Breast epithelium (tissue), 3 donors: ENCODE results near the gene GNAO1.

Source experiments
- POLR2AphosphoS5 ChIP-seq, 3 donors: sonication (generic); formaldehyde crosslinking; IDR thresholded peaks; one replicate each; pipeline ENCODE4 v1.6.1; 2017; ENCODE audit warnings: antibody characterized with exemption in 3 of 3
- TF ChIP-seq, protein P1 (sequence below), 3 donors: fragments of 450-650 bp; IDR thresholded peaks; one replicate each; pipeline ENCODE4 v1.5.1; 2016 to 2017; ENCODE audit warnings: antibody characterized with exemption in 3 of 3, mild to moderate bottlenecking in 3 of 3, moderate library complexity in 3 of 3

DNA sequence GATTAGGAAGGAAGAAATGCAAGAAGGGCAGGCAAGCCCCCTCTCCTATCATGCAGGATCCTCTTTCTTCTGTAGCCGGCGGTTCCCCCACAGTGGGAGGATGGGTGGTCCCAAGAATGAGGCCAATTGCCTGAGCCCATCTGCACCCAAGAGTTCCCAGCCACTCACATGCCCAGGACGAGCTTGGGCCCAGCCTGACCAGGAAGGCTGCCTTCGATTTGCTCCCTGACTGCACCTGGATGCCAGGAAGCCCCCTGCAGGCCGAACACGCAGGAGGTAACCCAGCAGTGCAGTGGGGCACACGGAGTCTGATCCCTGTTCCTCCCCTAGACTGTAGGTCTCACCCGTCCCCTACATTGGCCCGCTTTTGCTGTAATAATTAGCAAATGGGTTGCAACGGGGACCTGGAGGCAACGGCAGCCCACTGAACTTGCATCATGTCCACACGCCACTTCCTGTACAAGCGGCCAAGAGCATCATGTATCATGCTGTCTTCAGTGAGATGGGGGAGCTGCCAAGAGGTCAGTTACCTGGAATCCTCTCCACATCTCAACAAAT lies 166.6 kb downstream of the GNAO1 start:
- no peak for TF ChIP-seq POLR2AphosphoS5 (IDR thresholded peaks at IDR 0.05)
- TF ChIP-seq, protein P1, sequence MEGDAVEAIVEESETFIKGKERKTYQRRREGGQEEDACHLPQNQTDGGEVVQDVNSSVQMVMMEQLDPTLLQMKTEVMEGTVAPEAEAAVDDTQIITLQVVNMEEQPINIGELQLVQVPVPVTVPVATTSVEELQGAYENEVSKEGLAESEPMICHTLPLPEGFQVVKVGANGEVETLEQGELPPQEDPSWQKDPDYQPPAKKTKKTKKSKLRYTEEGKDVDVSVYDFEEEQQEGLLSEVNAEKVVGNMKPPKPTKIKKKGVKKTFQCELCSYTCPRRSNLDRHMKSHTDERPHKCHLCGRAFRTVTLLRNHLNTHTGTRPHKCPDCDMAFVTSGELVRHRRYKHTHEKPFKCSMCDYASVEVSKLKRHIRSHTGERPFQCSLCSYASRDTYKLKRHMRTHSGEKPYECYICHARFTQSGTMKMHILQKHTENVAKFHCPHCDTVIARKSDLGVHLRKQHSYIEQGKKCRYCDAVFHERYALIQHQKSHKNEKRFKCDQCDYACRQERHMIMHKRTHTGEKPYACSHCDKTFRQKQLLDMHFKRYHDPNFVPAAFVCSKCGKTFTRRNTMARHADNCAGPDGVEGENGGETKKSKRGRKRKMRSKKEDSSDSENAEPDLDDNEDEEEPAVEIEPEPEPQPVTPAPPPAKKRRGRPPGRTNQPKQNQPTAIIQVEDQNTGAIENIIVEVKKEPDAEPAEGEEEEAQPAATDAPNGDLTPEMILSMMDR (IDR thresholded peaks at IDR 0.05): no peak
